GM12878 (cell line): ENCODE data around the gene PRRT1. TPM values are rescaled to one million over a fixed set of nuclear protein-coding genes. Genes with fewer than 3 reads are reported as not detected.

Source experiments
- ATAC-seq: fragments of 200-7000 bp; cut with Tn5 transposase; 3 replicates; pipeline ENCODE4 v1.9.1; 2020; ENCODE audit warnings: mild to moderate bottlenecking, moderate library complexity
- BruUV-seq: library from RNA; stranded (reverse); fragments of 400-500 nt; replicated peaks from 2 replicates; lab custom pipeline; 2021; lab: Mats Ljungman, UMichigan
- CTCF ChIA-PET: fragments of 300-600 bp; sonication (Branson Sonifier 250); formaldehyde crosslinking; extraction: SDS; loops from one replicate; lab custom pipeline; 2021; ENCODE audit warnings: inconsistent platforms; lab: Yijun Ruan, JAX
- POLR2A ChIA-PET: fragments of 350-600 bp; formaldehyde crosslinking; extraction: SDS; loops from one replicate; lab custom pipeline; 2021; ENCODE audit warnings: inconsistent platforms; lab: Charles Lee
- RAD21 ChIA-PET: fragments of 300-600 bp; sonication (Branson Sonifier 250); formaldehyde crosslinking; loops from one replicate; lab custom pipeline; 2023; ENCODE audit warnings: antibody characterized with exemption; ENCODE audit not compliant: unreplicated experiment; lab: Charles Lee
- SMC1A ChIA-PET: fragments of 300-600 bp; sonication (Branson Sonifier 250); formaldehyde crosslinking; loops from one replicate; lab custom pipeline; 2023; ENCODE audit not compliant: unreplicated experiment, uncharacterized antibody; lab: Charles Lee
- DNase-seq: peaks from one replicate; pipeline ENCODE4 v3.0.0-alpha.2; 2011; ENCODE audit warnings: low read depth, low spot score
- FAIRE-seq: peaks from 3 replicates; lab custom pipeline; 2011; peaks lifted over from hg19 to GRCh38; lab: Jason Lieb, UNC
- H2AFZ ChIP-seq: 2 replicates; pipeline ENCODE4 v1.6.0; 2011; ENCODE audit warnings: low read depth, low read length, control low read depth; ENCODE audit not compliant: control insufficient read depth
- H3K27ac ChIP-seq: 2 replicates; pipeline ENCODE4 v1.5.1; 2011; ENCODE audit warnings: control low read depth; ENCODE audit not compliant: control insufficient read depth, insufficient read depth
- H3K27me3 ChIP-seq, 2 experiments: replicated peaks in 1 of 2; 2 replicates each; pipeline versions ENCODE4 v1.6.0 to v1.6.1; 2011; ENCODE audit warnings: low read length in 1 of 2; ENCODE audit not compliant: control insufficient read depth in 2 of 2, insufficient read depth in 2 of 2
- H3K36me3 ChIP-seq, 2 experiments: 2 replicates each; pipeline ENCODE4 v1.5.1; 2011; ENCODE audit warnings: low read length in 1 of 2; ENCODE audit not compliant: control insufficient read depth in 2 of 2, insufficient read depth in 2 of 2
- H3K4me1 ChIP-seq: 2 replicates; pipeline ENCODE4 v1.6.1; 2011; ENCODE audit warnings: mild to moderate bottlenecking, low read length, moderate library complexity, mixed read lengths; ENCODE audit not compliant: control insufficient read depth, insufficient read depth
- H3K4me2 ChIP-seq: 2 replicates; pipeline ENCODE4 v1.6.0; 2011; ENCODE audit warnings: control low read depth; ENCODE audit not compliant: control insufficient read depth, insufficient read depth
- H3K4me3 ChIP-seq: fragments of 200-600 bp; sonication (generic); 2 replicates; pipeline ENCODE4 v1.5.1; 2016
- H3K79me2 ChIP-seq: 2 replicates; pipeline ENCODE4 v1.6.0; 2011; ENCODE audit warnings: low read length; ENCODE audit not compliant: control insufficient read depth, insufficient read depth
- H3K9ac ChIP-seq: 2 replicates; pipeline ENCODE4 v1.8.0; 2011; ENCODE audit warnings: low read length, control low read depth, mixed read lengths; ENCODE audit not compliant: control insufficient read depth, insufficient read depth
- H3K9me3 ChIP-seq: replicated peaks from 3 replicates; pipeline ENCODE4 v1.5.1; 2011; ENCODE audit warnings: mild to moderate bottlenecking, low read length; ENCODE audit not compliant: control insufficient read depth, insufficient read depth
- H4K20me1 ChIP-seq: 2 replicates; pipeline ENCODE4 v1.6.0; 2011; ENCODE audit not compliant: control insufficient read depth, insufficient read depth
- BACH1 ChIP-seq: fragments of 450-650 bp; IDR thresholded peaks from 2 replicates; pipeline ENCODE4 v1.6.1; 2017; ENCODE audit warnings: mild to moderate bottlenecking, borderline replicate concordance
- BCL3 ChIP-seq: IDR thresholded peaks from 2 replicates; pipeline ENCODE4 v1.6.1; 2011; ENCODE audit warnings: borderline replicate concordance, low read depth, mild to moderate bottlenecking, moderate library complexity, low read length; ENCODE audit not compliant: insufficient read depth, poor library complexity, severe bottlenecking
- E2F8 ChIP-seq: fragments of 450-650 bp; IDR thresholded peaks from 2 replicates; pipeline ENCODE4 v1.6.1; 2018; ENCODE audit warnings: mild to moderate bottlenecking, low read depth, moderate library complexity; ENCODE audit not compliant: partially characterized antibody
- FOS ChIP-seq: IDR thresholded peaks from 3 replicates; pipeline ENCODE4 v1.6.1; 2011; ENCODE audit warnings: borderline replicate concordance; ENCODE audit not compliant: insufficient read length; ENCODE audit errors: extremely low read depth
- PKNOX1 ChIP-seq: fragments of 450-650 bp; IDR thresholded peaks from 2 replicates; pipeline ENCODE4 v1.6.1; 2016; ENCODE audit warnings: mild to moderate bottlenecking
- RFX5 ChIP-seq: IDR thresholded peaks from 2 replicates; pipeline ENCODE4 v1.6.1; 2011; ENCODE audit warnings: low read depth, low read length, improper control_type of control experiment
- SP1 ChIP-seq: IDR thresholded peaks from one replicate; pipeline ENCODE4 v1.6.1; 2011; ENCODE audit warnings: low read depth, low read length
- ZNF207 ChIP-seq: fragments of 450-650 bp; IDR thresholded peaks from 2 replicates; pipeline ENCODE4 v1.6.1; 2014; ENCODE audit warnings: antibody characterized with exemption, mild to moderate bottlenecking, borderline replicate concordance
- WGBS: methylation state at CpG from one replicate; pipeline ENCODE4 v1.1.6; 2016; ENCODE audit warnings: low lambda C conversion rate; ENCODE audit not compliant: insufficient replicate concordance, insufficient coverage; ENCODE audit errors: missing lambda C conversion rate; 5-methylcytosine and 5-hydroxymethylcytosine counted together
- in situ Hi-C: fragments of 300-500 bp; cut with MboI; formaldehyde crosslinking; loops from 9 replicates; pipeline ENCODE4 v1.14.3; 2018; ENCODE audit warnings: mixed read lengths
- intact Hi-C: fragments of 100-400 bp; cut with micrococcal nuclease; formaldehyde crosslinking; loops from one replicate; pipeline ENCODE4 v1.14.2; 2022; ENCODE audit not compliant: unreplicated experiment
- polyA plus RNA-seq, 11 experiments: library from polyadenylated mRNA; depleted of rRNA in 4 of 11; unstranded in 6 of 11; stranded (reverse) in 5 of 11; fragments of >200 nt; fragmentation: Nextera tagmentation in 4 of 11; fragmentation: Illumina TruSeq in 1 of 11; extraction: Ambion mirVana in 4 of 11; extraction: Trizol in 1 of 11; gene quantifications; 1 replicate in 1 of 11; 2 replicates in 10 of 11; pipeline versions ENCODE4 v1.2.1 to v1.2.3, GENCODE V29; 2011 to 2016; ENCODE audit warnings: inconsistent platforms in 2 of 11, missing spikeins in 2 of 11, low read depth in 1 of 11
- total RNA-seq, 4 experiments: library from RNA; depleted of rRNA in 3 of 4; stranded (reverse); fragments of >200 nt in 3 of 4; fragmentation: Illumina TruSeq in 1 of 4; extraction: Trizol in 1 of 4; gene quantifications; 2 replicates each; pipeline versions ENCODE4 v1.2.1 to v1.2.3, GENCODE V29; 2013 to 2021

The PRRT1 gene
- total and polyA plus RNA-seq, 10 of the 15 experiments (the other 5 are each of a cell fraction or from before 2014, with no cell fraction given): 0.04 to 0.15 (median 0.10) TPM; not detected in 6

- Histone ChIP-seq H3K9ac (peak overlapping the region; percentile 94), H3K4me1 (peaks cover 13% of the 10 kb centered on the region), H3K79me2 (peaks cover 23% of the 10 kb centered on the region), H3K27me3 (no peaks in the 10 kb centered on the region), H4K20me1 (no peaks in the 10 kb centered on the region; the same call in 1 of the 2 replicates), H3K27ac (peak overlapping the region; percentile 95; the same call in 1 of the 2 replicates), H3K36me3 (peaks cover 0 to 12% of the 10 kb centered on the region in 2 experiments; a peak in 2 of 4 replicates), H3K9me3 (no peaks in the 10 kb centered on the region), H2AFZ (no peak overlapping the region), H3K4me2 (peak overlapping the region; percentile 83), H3K4me3 (peak overlapping the region; percentile 88)
- 57% methylated on average over 8 of the region's 8 CpGs for WGBS
- DNase-seq (no peak), ATAC-seq (no peak), FAIRE-seq (no peak)
- no TSS peak for BruUV-seq
- intact Hi-C loops: no loop called here
- TF ChIP-seq FOS (no peak), BCL3 (peak; percentile 14)
- POLR2A ChIA-PET: interaction anchor here (1.4 to 5.1 kb wide), 3 partner anchors 50 to 229 kb away, joined by 3 to 69 read pairs (median 35); partner anchors contain the start of genes AGPAT1, EHMT2, GPSM3 and PBX2
- CTCF ChIA-PET: interaction anchor here (1.0 to 4.6 kb wide), 3 partner anchors 9 to 71 kb away, joined by 3 to 48 read pairs (median 35); partner anchors contain the start of gene GPSM3
- SMC1A ChIA-PET: interaction anchor here (1.2 to 3.3 kb wide), 3 partner anchors 8 to 118 kb away, joined by 4 to 17 read pairs (median 8); no protein-coding TSS in a partner anchor
- RAD21 ChIA-PET: interaction anchor here (1.2 kb wide), 1 partner anchor 12 kb away, joined by 3 read pairs; no protein-coding TSS in a partner anchor
- in situ Hi-C loops: no loop called here
Measured at GRCh38 chr6:32126880-32127279, 24.9 kb downstream of the PRRT1 start.

GRCh38 chr6:32123681-32124080, 28.1 kb downstream of the PRRT1 start:
- no peaks in the 10 kb centered on the region; the same call in 1 of the 2 replicates for H4K20me1 ChIP-seq
- peaks cover 8% of the 10 kb centered on the region for H3K4me1 ChIP-seq
- H3K36me3 ChIP-seq: peaks cover 10 to 12% of the 10 kb centered on the region in 2 experiments
- in situ Hi-C loops (no loop called here), intact Hi-C loops (no loop called here)
- no peaks in the 10 kb centered on the region for H3K9me3 ChIP-seq
- FAIRE-seq (no peak), DNase-seq (no peak), ATAC-seq (no peak)
- ChIA-PET RAD21 (no interaction called here), SMC1A (no interaction called here), POLR2A (no interaction called here), CTCF (no interaction called here)
- no peak overlapping the region for H3K4me2 ChIP-seq
- H3K79me2 ChIP-seq: peaks cover 19% of the 10 kb centered on the region
- H3K27me3 ChIP-seq: no peaks in the 10 kb centered on the region
- no peak overlapping the region for H2AFZ ChIP-seq
- no TSS peak for BruUV-seq
- 100% methylated on average over 4 of the region's 4 CpGs for WGBS
- no peak overlapping the region for H3K27ac ChIP-seq
- no peak overlapping the region for H3K9ac ChIP-seq
- no peak overlapping the region for H3K4me3 ChIP-seq
- TF ChIP-seq E2F8 (no peak), PKNOX1 (no peak), BACH1 (no peak), ZNF207 (no peak), SP1 (no peak), RFX5 (no peak)
